ENCODE results near the gene ZNF280C. TPM values are rescaled to one million over a fixed set of nuclear protein-coding genes. Genes with fewer than 3 reads are reported as not detected.
A peak's percentile ranks its signal among the peaks of the same experiment; 100 is the strongest.

Gene ZNF280C
- total and polyA plus RNA-seq, 2 of the 13 experiments (the other 11 are each of a cell fraction or from before 2014, with no cell fraction given): 3.0 to 3.3 TPM

GRCh38 chrX:130165703-130166502 lies 102.8 kb downstream of the ZNF280C start, which contains the start of gene AIFM1:
Gene AIFM1, minus strand, starts transcription at chrX:130165841. Its CDS starts 185 bp downstream, at chrX:130165656.
- FAIRE-seq (peak; percentile 78), DNase-seq (ENCODE audit: low spot score) (peak; percentile 88), ATAC-seq (peak; percentile 98)
- Histone ChIP-seq H3K27ac (ENCODE audit: extremely low read length, insufficient read depth, low read length) (peak within 1 kb of the TSS; percentile 89), H3K27me3 (ENCODE audit: control insufficient read depth in 1 of 2, insufficient read depth in 2 of 2, low read length in 2 of 2) (no peaks in the 10 kb centered on the region; a peak in 1 of 5 replicates), H3K36me3 (replicated peaks in 1 of 2; ENCODE audit: control insufficient read depth in 1 of 2, insufficient read depth in 2 of 2, low read length in 2 of 2) (no peaks in the 10 kb centered on the region), H3K4me1 (ENCODE audit: insufficient read depth, low read length) (peaks cover 34% of the 10 kb centered on the region), H2AFZ (ENCODE audit: low read length) (peak within 1 kb of the TSS; percentile 88), H3K9ac (ENCODE audit: insufficient read depth, low read depth, low read length) (peak within 1 kb of the TSS; percentile 77), H3K4me2 (ENCODE audit: low read depth, low read length) (peak within 1 kb of the TSS; percentile 76), H4K20me1 (ENCODE audit: insufficient read depth, low read length) (no peaks in the 10 kb centered on the region), H3K79me2 (ENCODE audit: insufficient read depth, low read length) (peaks cover 26% of the 10 kb centered on the region), H3K9me3 (ENCODE audit: low read length) (no peaks in the 10 kb centered on the region), H3K4me3 (replicated peaks in 1 of 3; ENCODE audit: insufficient read depth in 1 of 3, low read depth in 2 of 3, low read length in 3 of 3) (peak within 1 kb of the TSS; percentile 76 to 80 (median 77))
- in situ Hi-C loops (cut with HindIII; ENCODE audit: extremely low pct_ligation_motif_present, low pct_unique_long_range_greater_than_20kb): no loop called here
- intact Hi-C loops (cut with micrococcal nuclease; ENCODE audit: unreplicated experiment): no loop called here
- BruUV-seq (replicated peaks): TSS peak; percentile 74
- POLR2A ChIA-PET: interaction anchor here (0.7 to 2.4 kb wide), 8 partner anchors 8 to 94 kb away, joined by 3 to 9 read pairs (median 3); no protein-coding TSS in a partner anchor
- CTCF ChIA-PET (ENCODE audit: low intra/inter-chr PET ratio, low total read pairs): no interaction called here
- 0% methylated on average over 12 of the region's 50 CpGs for WGBS (ENCODE audit: low lambda C conversion rate)
- peak; percentile 18; the same call in 1 of the 2 replicates for TF ChIP-seq ZMYM4 (CRISPR knock-in tag; IDR thresholded peaks at IDR 0.05)
- TF ChIP-seq ZNF430 (CRISPR knock-in tag; IDR thresholded peaks at IDR 0.05): no peak
- TF ChIP-seq NONO (IDR thresholded peaks at IDR 0.05): no peak
- TF ChIP-seq NONO (CRISPR knock-in tag; conservative IDR thresholded peaks at IDR 0.05): peak; percentile 23; the same call in 1 of the 2 replicates
- TF ChIP-seq ZNF605 (CRISPR knock-in tag; IDR thresholded peaks at IDR 0.05): peak; percentile 67; the same call in 1 of the 2 replicates
- TF ChIP-seq MYC (CRISPR knock-in tag; IDR thresholded peaks at IDR 0.05; ENCODE audit: borderline replicate concordance): peak; percentile 11; the same call in 1 of the 2 replicates
- TF ChIP-seq E2F1 (CRISPR knock-in tag; IDR thresholded peaks at IDR 0.05): 0 out of 2 replicates have a peak, but pooled peaks have one; percentile 27
- TF ChIP-seq ZNF772 (CRISPR knock-in tag; IDR thresholded peaks at IDR 0.05): peak; percentile 27; the same call in 1 of the 2 replicates
- peak; percentile 7; the same call in 1 of the 2 replicates for TF ChIP-seq TFAP4 (IDR thresholded peaks at IDR 0.05; ENCODE audit: borderline replicate concordance, low read depth)
- peak; percentile 50 for TF ChIP-seq HDAC1 (CRISPR knock-in tag; IDR thresholded peaks at IDR 0.05)
- TF ChIP-seq ZBTB33 (CRISPR knock-in tag; IDR thresholded peaks at IDR 0.05): no peak
- TF ChIP-seq ZNF136 (CRISPR knock-in tag; IDR thresholded peaks at IDR 0.05; ENCODE audit: low read depth): no peak
- TF ChIP-seq KMT2B (CRISPR knock-in tag; IDR thresholded peaks at IDR 0.05): 0 out of 2 replicates have a peak, but pooled peaks have one; percentile 14
- peak; percentile 74 for TF ChIP-seq GATAD1 (CRISPR knock-in tag; IDR thresholded peaks at IDR 0.05)
- peak; percentile 99 for TF ChIP-seq PRDM15 (CRISPR knock-in tag; IDR thresholded peaks at IDR 0.05)
- TF ChIP-seq MBNL3 (CRISPR knock-in tag; conservative IDR thresholded peaks at IDR 0.05): no peak
